Transverse colon (tissue), 4 donors: ENCODE data around the gene ANKUB1. TPM values are rescaled to one million over a fixed set of nuclear protein-coding genes. Genes with fewer than 3 reads are reported as not detected.

ENCODE experiments used
- DNase-seq: peaks from one replicate; pipeline ENCODE4 v3.0.0-alpha.2; 2019
- H3K27ac ChIP-seq, 4 donors: fragments of 200-600 bp; sonication (generic); 2 replicates each; pipeline ENCODE4 v1.5.1; 2016 to 2018; ENCODE audit warnings: inconsistent platforms in 4 of 4
- H3K27me3 ChIP-seq: fragments of 200-600 bp; sonication (generic); 2 replicates; pipeline ENCODE4 v1.5.1; 2017; ENCODE audit warnings: inconsistent platforms
- H3K36me3 ChIP-seq, 4 donors: fragments of 200-600 bp; sonication (generic); 2 replicates each; pipeline ENCODE4 v1.5.1; 2017 to 2019; ENCODE audit warnings: inconsistent platforms in 4 of 4
- H3K4me1 ChIP-seq, 4 donors: fragments of 200-600 bp; sonication (generic); 2 replicates each; pipeline ENCODE4 v1.5.1; 2017 to 2020; ENCODE audit warnings: inconsistent platforms in 4 of 4
- H3K4me3 ChIP-seq, 4 donors: fragments of 200-600 bp; sonication (generic); 1 replicate in 1 of 4; 2 replicates in 3 of 4; pipeline versions ENCODE4 v1.5.1 to v1.6.1; 2017 to 2019; ENCODE audit warnings: inconsistent platforms in 4 of 4
- H3K9me3 ChIP-seq, 2 donors: fragments of 200-600 bp; sonication (generic); 2 replicates each; pipeline ENCODE4 v1.5.1; 2017 to 2019; ENCODE audit warnings: inconsistent platforms in 2 of 2
- EP300 ChIP-seq: sonication (generic); formaldehyde crosslinking; IDR thresholded peaks from one replicate; pipeline ENCODE4 v1.6.1; 2017; ENCODE audit warnings: antibody characterized with exemption, low read depth
- POLR2A ChIP-seq: fragments of 450-650 bp; IDR thresholded peaks from one replicate; pipeline ENCODE4 v1.6.1; 2016; ENCODE audit warnings: antibody characterized with exemption, mild to moderate bottlenecking, moderate library complexity
- POLR2AphosphoS5 ChIP-seq, 3 donors: sonication (generic); formaldehyde crosslinking; IDR thresholded peaks; one replicate each; pipeline ENCODE4 v1.6.1; 2016; ENCODE audit warnings: antibody characterized with exemption in 3 of 3
- WGBS, 2 donors: methylation state at CpG; one replicate each; pipeline ENCODE4 v1.1.5; 2018; ENCODE audit warnings: low coverage in 1 of 2; 5-methylcytosine and 5-hydroxymethylcytosine counted together
- in situ Hi-C, 4 donors: fragments of 200-750 bp; cut with MboI; loops; one replicate each; pipeline versions ENCODE4 v1.15.0 to v1.15.1; 2017; ENCODE audit warnings: low sequenced_read_pairs in 3 of 4, low pct_ligation_motif_present in 1 of 4, low pct_unique_long_range_greater_than_20kb in 1 of 4
- intact Hi-C: fragments of 100-400 bp; cut with DNase I; formaldehyde crosslinking; loops from one replicate; pipeline ENCODE4 v1.15.1; 2023; ENCODE audit warnings: low total_unique reads
- total RNA-seq, 4 donors: library from RNA; depleted of rRNA; stranded (reverse); fragments of >200 nt; gene quantifications; one replicate each; pipeline ENCODE4 v1.1.0, GENCODE V29; 2016
- TF ChIP-seq, protein P1 (sequence below), 5 experiments: fragments of 200-600 bp in 3 of 5; fragments of 450-650 bp in 2 of 5; sonication (generic) in 3 of 5; IDR thresholded peaks; 1 replicate in 2 of 5; 2 replicates in 3 of 5; pipeline ENCODE4 v1.5.1; 2016 to 2017; ENCODE audit warnings: antibody characterized with exemption in 5 of 5, inconsistent platforms in 3 of 5, mild to moderate bottlenecking in 2 of 5, moderate library complexity in 1 of 5

The ANKUB1 gene
- total RNA-seq, 4 donors from 2014 or later, result not detected

DNA sequence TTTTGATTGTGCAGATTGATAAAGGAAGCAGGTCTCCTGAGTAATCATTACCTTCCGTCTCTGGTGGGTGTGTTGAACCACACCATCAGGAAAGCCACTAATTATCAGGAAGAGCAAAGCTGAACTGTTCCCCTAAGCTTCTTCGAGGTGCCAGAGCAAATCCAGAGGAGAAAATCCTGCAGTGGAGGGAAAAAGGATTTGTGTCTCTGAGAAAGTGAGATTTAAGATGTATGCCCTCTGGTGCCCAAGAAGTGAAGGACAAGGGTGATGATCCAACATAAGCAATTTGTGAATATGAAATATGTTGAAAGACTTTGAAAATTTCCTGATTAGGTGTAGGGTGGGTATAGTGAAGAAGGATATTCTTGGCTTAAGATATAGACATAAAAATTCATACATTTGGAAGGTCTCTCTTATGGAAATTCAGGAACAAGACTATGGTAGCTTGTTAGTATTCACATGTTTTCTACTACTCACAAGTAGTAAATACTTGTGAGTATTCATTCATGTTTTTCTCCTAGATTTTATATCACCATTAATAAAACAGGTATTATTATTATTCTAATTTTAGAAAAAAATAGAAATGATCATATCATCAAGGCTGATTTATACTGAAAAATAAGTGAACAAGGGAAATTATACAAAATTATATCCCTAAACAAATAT lies 74.8 kb downstream of the ANKUB1 start:
- in situ Hi-C loops, result loop anchor here in 3 of 4 donors (5.0 to 25.0 kb wide), 2 partner anchors 205 kb away; no protein-coding TSS in a partner anchor
- H3K27ac ChIP-seq, result no peak overlapping the region
- TF ChIP-seq, protein P1, sequence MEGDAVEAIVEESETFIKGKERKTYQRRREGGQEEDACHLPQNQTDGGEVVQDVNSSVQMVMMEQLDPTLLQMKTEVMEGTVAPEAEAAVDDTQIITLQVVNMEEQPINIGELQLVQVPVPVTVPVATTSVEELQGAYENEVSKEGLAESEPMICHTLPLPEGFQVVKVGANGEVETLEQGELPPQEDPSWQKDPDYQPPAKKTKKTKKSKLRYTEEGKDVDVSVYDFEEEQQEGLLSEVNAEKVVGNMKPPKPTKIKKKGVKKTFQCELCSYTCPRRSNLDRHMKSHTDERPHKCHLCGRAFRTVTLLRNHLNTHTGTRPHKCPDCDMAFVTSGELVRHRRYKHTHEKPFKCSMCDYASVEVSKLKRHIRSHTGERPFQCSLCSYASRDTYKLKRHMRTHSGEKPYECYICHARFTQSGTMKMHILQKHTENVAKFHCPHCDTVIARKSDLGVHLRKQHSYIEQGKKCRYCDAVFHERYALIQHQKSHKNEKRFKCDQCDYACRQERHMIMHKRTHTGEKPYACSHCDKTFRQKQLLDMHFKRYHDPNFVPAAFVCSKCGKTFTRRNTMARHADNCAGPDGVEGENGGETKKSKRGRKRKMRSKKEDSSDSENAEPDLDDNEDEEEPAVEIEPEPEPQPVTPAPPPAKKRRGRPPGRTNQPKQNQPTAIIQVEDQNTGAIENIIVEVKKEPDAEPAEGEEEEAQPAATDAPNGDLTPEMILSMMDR (IDR thresholded peaks at IDR 0.05), result peak; percentile 67 to 79 (median 75)
- no peak for TF ChIP-seq EP300

GRCh38 chr3:149716984-149717383 lies 75.4 kb downstream of the ANKUB1 start:
- Histone ChIP-seq H3K36me3 (no peaks in the 10 kb centered on the region), H3K27ac (no peak overlapping the region), H3K27me3 (no peaks in the 10 kb centered on the region), H3K9me3 (peaks cover 8 to 10% of the 10 kb centered on the region in 2 donors), H3K4me1 (peaks cover 0 to 8% (median 3%) of the 10 kb centered on the region in 4 donors), H3K4me3 (peak overlapping the region in 1 of 4 donors; percentile 39)
- no peak for DNase-seq
- intact Hi-C loops, result loop anchor here (5.0 kb wide), 1 partner anchor 205 kb away; no protein-coding TSS in a partner anchor
- WGBS, 2 donors, result 36 to 46% methylated on average over 6 of the region's 6 CpGs
- in situ Hi-C loops, result loop anchor here in 3 of 4 donors (5.0 to 25.0 kb wide), 2 partner anchors 205 kb away; no protein-coding TSS in a partner anchor
- no peak for TF ChIP-seq POLR2A
- no peak for TF ChIP-seq EP300
- TF ChIP-seq, protein P1 (IDR thresholded peaks at IDR 0.05), result no peak

More for the DNA sequence above, 74.8 kb downstream of the ANKUB1 start:
- 7 to 9% methylated on average over 2 of the region's 2 CpGs for WGBS, 2 donors
- Histone ChIP-seq H3K9me3 (peaks cover 8 to 10% of the 10 kb centered on the region in 2 donors), H3K4me1 (peaks cover 0 to 8% (median 3%) of the 10 kb centered on the region in 4 donors), H3K27me3 (no peaks in the 10 kb centered on the region), H3K36me3 (no peaks in the 10 kb centered on the region), H3K4me3 (peak overlapping the region in 1 of 4 donors; percentile 39)
- DNase-seq, result peak; percentile 41
- intact Hi-C loops, result loop anchor here (5.0 kb wide), 1 partner anchor 205 kb away; no protein-coding TSS in a partner anchor

GRCh38 chr3:149715247-149715646 lies 77.1 kb downstream of the ANKUB1 start:
- Histone ChIP-seq H3K27me3 (no peaks in the 10 kb centered on the region), H3K27ac (no peak overlapping the region), H3K36me3 (no peaks in the 10 kb centered on the region), H3K4me1 (peaks cover 0 to 8% (median 3%) of the 10 kb centered on the region in 4 donors), H3K9me3 (no peaks in the 10 kb centered on the region), H3K4me3 (no peak overlapping the region)
- in situ Hi-C loops (loop anchor here in 3 of 4 donors (5.0 to 25.0 kb wide), 2 partner anchors 203 kb away; no protein-coding TSS in a partner anchor), intact Hi-C loops (loop anchor here (5.0 kb wide), 1 partner anchor 203 kb away; no protein-coding TSS in a partner anchor)
- 95% methylated on average over 13 of the region's 13 CpGs; no CpG with 5 or more reads in 1 of the 2 donors for WGBS, 2 donors
- TF ChIP-seq POLR2AphosphoS5 (IDR thresholded peaks at IDR 0.05) (no peak), EP300 (no peak), POLR2A (no peak)
- TF ChIP-seq, protein P1 (IDR thresholded peaks at IDR 0.05), result no peak
- no peak for DNase-seq

GRCh38 chr3:149713730-149714654 lies 78.4 kb downstream of the ANKUB1 start:
- H3K27ac ChIP-seq, result no peak overlapping the region
- no peak for DNase-seq
- H3K4me1 ChIP-seq, result peaks cover 0 to 8% (median 3%) of the 10 kb centered on the region in 4 donors
- no peaks in the 10 kb centered on the region for H3K27me3 ChIP-seq
- in situ Hi-C loops (loop anchor here in 2 of 4 donors (25.0 kb wide), 1 partner anchor 202 kb away; no protein-coding TSS in a partner anchor), intact Hi-C loops (no loop called here)
- no peak overlapping the region for H3K4me3 ChIP-seq
- WGBS, 2 donors, result 88% methylated on average over 32 of the region's 38 CpGs; no CpG with 5 or more reads in 1 of the 2 donors
- H3K9me3 ChIP-seq, result no peaks in the 10 kb centered on the region
- no peaks in the 10 kb centered on the region for H3K36me3 ChIP-seq
- TF ChIP-seq POLR2AphosphoS5 (IDR thresholded peaks at IDR 0.05) (no peak), EP300 (no peak), POLR2A (no peak)
- TF ChIP-seq, protein P1 (IDR thresholded peaks at IDR 0.05), result no peak
